ENCODE data around the gene CA9.

The CA9 gene

DNA sequence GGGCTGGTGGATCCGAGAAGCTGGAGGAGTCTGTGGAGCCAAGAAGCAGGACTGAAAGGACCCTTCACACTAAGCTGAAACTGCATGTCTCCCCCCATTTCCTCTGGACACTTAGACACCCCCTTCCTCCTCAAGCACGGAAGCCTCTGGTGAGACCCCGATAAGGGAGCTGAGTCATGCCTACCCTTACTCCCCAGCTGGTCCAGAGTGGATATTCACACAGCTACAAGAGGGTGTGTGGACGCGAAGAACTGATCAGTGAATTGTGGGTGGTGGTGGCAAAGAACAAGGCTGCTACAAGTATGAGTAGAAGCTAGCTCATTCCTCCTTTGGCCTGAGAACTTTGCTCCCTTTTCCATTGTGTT, 53.9 kb downstream of the CA9 start:
- H3K36me3 ChIP-seq (ENCODE audit: control insufficient read depth, low read depth, low read length): peaks cover 21% of the 10 kb centered on the region
- H3K4me1 ChIP-seq (ENCODE audit: control insufficient read depth, low read depth, low read length): peaks cover 44% of the 10 kb centered on the region
- no peaks in the 10 kb centered on the region for H3K9me3 ChIP-seq (ENCODE audit: control insufficient read depth, low read depth, low read length)
- H3K27me3 ChIP-seq (ENCODE audit: control insufficient read depth, insufficient read depth, low read length): no peaks in the 10 kb centered on the region
- H3K4me3 ChIP-seq (ENCODE audit: low read length): peak overlapping the region; percentile 41
- H3K27ac ChIP-seq (ENCODE audit: low read length): peak overlapping the region; percentile 70
- H3K9ac ChIP-seq (ENCODE audit: low read length): peak overlapping the region; percentile 35

DNA sequence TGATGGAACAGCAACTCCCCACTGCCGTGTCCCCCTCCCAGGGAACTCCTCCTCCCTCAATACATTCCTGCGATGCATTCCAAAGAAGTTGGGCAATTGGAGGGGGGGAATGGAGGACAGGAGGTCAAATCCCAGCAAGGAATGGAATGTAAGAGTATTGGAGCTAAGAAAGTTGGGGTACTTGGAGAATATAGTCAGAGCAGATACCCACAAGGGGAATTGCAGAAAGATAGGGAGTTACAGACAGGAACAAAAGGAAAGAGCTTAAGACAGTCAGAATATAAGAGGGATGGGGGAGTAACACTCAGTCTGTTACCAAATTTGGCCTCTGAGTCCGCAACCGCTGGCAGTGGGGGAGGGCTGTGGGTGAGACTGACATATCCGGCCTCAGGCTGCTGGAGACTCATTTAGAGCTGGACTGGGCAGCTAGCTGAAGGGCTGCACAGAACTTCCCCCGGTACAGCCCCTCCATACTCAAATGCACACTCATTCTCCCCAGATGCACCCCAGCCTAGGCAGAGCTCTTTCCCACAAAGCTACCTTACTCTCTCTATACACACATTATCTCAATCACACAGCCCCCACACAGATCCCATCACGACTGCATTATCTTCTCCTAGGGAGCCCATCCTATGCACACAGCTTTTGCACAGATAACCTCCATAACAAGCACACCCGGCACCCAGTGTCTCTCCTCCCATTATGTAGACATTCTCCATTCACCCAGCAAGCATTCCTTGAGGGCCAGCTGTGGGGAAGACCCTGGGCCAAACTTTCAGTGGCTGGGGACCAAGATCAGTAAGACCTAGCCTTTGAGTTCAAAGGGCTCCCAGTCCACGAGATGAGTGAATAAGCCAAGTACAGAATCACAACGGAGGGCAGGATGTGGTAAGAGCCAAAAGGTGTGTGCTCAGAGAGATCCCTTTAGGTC, 54.6 kb downstream of the CA9 start:
- peak overlapping the region; percentile 21 for H3K9ac ChIP-seq (ENCODE audit: low read length)
- peaks cover 18% of the 10 kb centered on the region for H3K36me3 ChIP-seq (ENCODE audit: control insufficient read depth, low read depth, low read length)
- H3K4me1 ChIP-seq (ENCODE audit: control insufficient read depth, low read depth, low read length): peaks cover 44% of the 10 kb centered on the region
- peak overlapping the region; percentile 41 for H3K4me3 ChIP-seq (ENCODE audit: low read length)
- no peaks in the 10 kb centered on the region for H3K9me3 ChIP-seq (ENCODE audit: control insufficient read depth, low read depth, low read length)
- no peaks in the 10 kb centered on the region for H3K27me3 ChIP-seq (ENCODE audit: control insufficient read depth, insufficient read depth, low read length)
- peak overlapping the region; percentile 70 for H3K27ac ChIP-seq (ENCODE audit: low read length)

DNA sequence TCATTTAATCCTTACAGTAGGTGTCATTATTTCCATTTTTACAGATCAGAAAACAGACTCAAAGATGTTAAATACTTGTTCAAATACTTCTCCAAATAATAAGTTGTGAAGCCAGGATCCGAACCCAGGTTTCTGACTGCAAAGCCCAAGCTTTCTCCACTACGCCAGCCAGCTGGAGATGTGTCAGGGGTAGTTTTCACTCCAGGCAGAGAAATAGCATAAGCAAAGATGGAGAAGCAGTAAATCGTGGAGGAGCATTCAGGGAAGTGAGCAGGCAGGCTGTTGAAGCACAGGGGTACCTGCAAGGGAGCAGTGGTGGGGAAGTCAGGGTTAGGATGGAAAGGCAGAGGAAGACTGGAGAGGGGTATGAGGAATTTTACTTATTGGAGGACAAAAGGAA, 55.4 kb downstream of the CA9 start:
- peaks cover 11% of the 10 kb centered on the region for H3K36me3 ChIP-seq (ENCODE audit: control insufficient read depth, low read depth, low read length)
- H3K4me1 ChIP-seq (ENCODE audit: control insufficient read depth, low read depth, low read length): peaks cover 48% of the 10 kb centered on the region
- no peaks in the 10 kb centered on the region for H3K9me3 ChIP-seq (ENCODE audit: control insufficient read depth, low read depth, low read length)
- peak overlapping the region; percentile 18 for H3K4me3 ChIP-seq (ENCODE audit: low read length)
- no peaks in the 10 kb centered on the region for H3K27me3 ChIP-seq (ENCODE audit: control insufficient read depth, insufficient read depth, low read length)
- H3K27ac ChIP-seq (ENCODE audit: low read length): no peak overlapping the region
- H3K9ac ChIP-seq (ENCODE audit: low read length): no peak overlapping the region

DNA sequence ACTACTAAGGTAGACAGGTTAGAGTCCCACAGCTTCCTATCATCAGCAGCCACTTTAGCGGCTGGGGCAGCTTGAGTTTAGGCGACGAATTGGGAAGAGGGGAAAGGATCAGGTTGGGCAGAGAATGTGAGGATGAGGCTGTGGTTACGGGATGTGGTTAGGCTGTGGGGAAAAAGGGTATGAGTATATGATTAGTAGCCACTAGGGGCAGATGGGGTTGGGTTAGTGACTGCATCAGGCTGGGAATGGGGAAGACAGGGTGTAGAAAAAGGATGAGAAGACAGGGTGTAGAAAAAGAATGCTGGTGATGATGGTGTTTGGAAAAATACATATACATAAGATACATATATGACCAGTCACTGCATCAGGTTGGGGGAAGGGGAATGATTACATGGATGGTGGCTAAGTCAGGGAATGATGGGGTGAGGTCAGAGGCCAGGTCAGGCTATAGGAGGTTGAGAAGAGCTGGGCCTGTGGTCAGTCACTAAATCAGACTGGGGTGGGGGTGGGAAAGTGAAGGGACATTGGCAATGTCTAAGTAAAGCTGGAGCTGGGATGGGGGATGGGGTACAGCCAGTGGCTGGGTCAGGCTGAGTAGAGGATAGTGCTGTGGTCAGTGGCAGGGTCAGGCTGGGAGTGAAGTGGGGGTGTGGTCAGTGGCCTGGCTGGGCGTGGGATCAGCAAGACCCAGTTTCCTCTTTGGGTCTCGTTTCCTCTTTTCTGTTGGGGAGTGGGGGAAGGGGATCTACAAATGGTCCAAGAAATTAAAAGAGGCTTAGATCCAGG, 56.2 kb downstream of the CA9 start:
- Histone ChIP-seq H3K36me3 (ENCODE audit: control insufficient read depth, low read depth, low read length) (peaks cover 9% of the 10 kb centered on the region), H3K27ac (ENCODE audit: low read length) (no peak overlapping the region), H3K9me3 (ENCODE audit: control insufficient read depth, low read depth, low read length) (no peaks in the 10 kb centered on the region), H3K4me1 (ENCODE audit: control insufficient read depth, low read depth, low read length) (peaks cover 48% of the 10 kb centered on the region), H3K27me3 (ENCODE audit: control insufficient read depth, insufficient read depth, low read length) (no peaks in the 10 kb centered on the region), H3K9ac (ENCODE audit: low read length) (no peak overlapping the region), H3K4me3 (ENCODE audit: low read length) (peak overlapping the region; percentile 18)

DNA sequence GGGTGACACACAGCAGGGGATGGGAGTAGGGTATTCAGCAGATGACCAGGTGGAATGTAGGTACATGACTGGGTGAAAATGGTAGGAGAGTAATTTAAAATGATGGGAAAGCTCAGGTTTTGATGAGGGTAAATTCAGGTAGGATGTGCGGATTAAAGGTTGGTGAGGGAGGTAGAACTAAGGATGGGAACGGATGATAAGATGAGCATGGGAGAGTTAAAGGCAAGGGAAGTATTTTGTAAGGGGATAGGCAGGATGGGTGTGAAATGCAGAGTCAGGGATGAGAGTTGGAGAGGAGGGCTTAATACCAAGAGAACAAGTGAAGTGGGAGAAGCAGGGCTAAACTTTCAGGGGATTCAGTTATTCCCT, 56.7 kb downstream of the CA9 start:
- H3K9me3 ChIP-seq (ENCODE audit: control insufficient read depth, low read depth, low read length): no peaks in the 10 kb centered on the region
- H3K27ac ChIP-seq (ENCODE audit: low read length): no peak overlapping the region
- peaks cover 12% of the 10 kb centered on the region for H3K36me3 ChIP-seq (ENCODE audit: control insufficient read depth, low read depth, low read length)
- H3K4me3 ChIP-seq (ENCODE audit: low read length): peak overlapping the region; percentile 93
- H3K4me1 ChIP-seq (ENCODE audit: control insufficient read depth, low read depth, low read length): peaks cover 48% of the 10 kb centered on the region
- no peaks in the 10 kb centered on the region for H3K27me3 ChIP-seq (ENCODE audit: control insufficient read depth, insufficient read depth, low read length)
- H3K9ac ChIP-seq (ENCODE audit: low read length): no peak overlapping the region
